RWPE2 (cell line): ENCODE measurements around the gene EBNA1BP2.

Experiments
- ATAC-seq: fragments of 200-7000 bp; cut with Tn5 transposase; 3 replicates; pipeline ENCODE4 v1.9.1; 2021; ENCODE audit warnings: low read depth
- DNase-seq: peaks from one replicate; pipeline ENCODE4 v3.0.0-alpha.2; 2020; ENCODE audit warnings: low spot score
- H3K27ac ChIP-seq: fragments of 450-650 bp; 2 replicates; pipeline ENCODE4 v1.5.1; 2017; ENCODE audit warnings: mild to moderate bottlenecking; ENCODE audit not compliant: poor library complexity, severe bottlenecking
- H3K27me3 ChIP-seq: fragments of 250-450 bp; sonication (Bioruptor Pico); 2 replicates; pipeline ENCODE4 v1.5.1; 2021; ENCODE audit warnings: mild to moderate bottlenecking, moderate library complexity; ENCODE audit not compliant: insufficient read depth, poor library complexity, severe bottlenecking
- H3K36me3 ChIP-seq: fragments of 250-450 bp; sonication (Bioruptor Pico); 2 replicates; pipeline ENCODE4 v1.5.1; 2020; ENCODE audit warnings: low read depth, mild to moderate bottlenecking, moderate library complexity
- H3K4me1 ChIP-seq: fragments of 250-450 bp; sonication (Bioruptor Pico); 2 replicates; pipeline ENCODE4 v1.5.1; 2021; ENCODE audit warnings: mild to moderate bottlenecking, moderate library complexity; ENCODE audit not compliant: insufficient read depth, poor library complexity, severe bottlenecking
- H3K4me3 ChIP-seq: fragments of 250-450 bp; sonication (Bioruptor Pico); 2 replicates; pipeline ENCODE4 v1.5.1; 2021; ENCODE audit warnings: mild to moderate bottlenecking, moderate library complexity; ENCODE audit not compliant: severe bottlenecking
- H3K9me3 ChIP-seq: fragments of 250-450 bp; sonication (Bioruptor Pico); 2 replicates; pipeline ENCODE4 v1.5.1; 2021; ENCODE audit warnings: mild to moderate bottlenecking, moderate library complexity; ENCODE audit not compliant: severe bottlenecking
- TF ChIP-seq, protein P1 (sequence below): fragments of 450-650 bp; IDR thresholded peaks from one replicate; pipeline ENCODE4 v1.5.1; 2017; ENCODE audit warnings: mild to moderate bottlenecking, moderate library complexity; ENCODE audit not compliant: poor library complexity, severe bottlenecking

Gene EBNA1BP2

DNA sequence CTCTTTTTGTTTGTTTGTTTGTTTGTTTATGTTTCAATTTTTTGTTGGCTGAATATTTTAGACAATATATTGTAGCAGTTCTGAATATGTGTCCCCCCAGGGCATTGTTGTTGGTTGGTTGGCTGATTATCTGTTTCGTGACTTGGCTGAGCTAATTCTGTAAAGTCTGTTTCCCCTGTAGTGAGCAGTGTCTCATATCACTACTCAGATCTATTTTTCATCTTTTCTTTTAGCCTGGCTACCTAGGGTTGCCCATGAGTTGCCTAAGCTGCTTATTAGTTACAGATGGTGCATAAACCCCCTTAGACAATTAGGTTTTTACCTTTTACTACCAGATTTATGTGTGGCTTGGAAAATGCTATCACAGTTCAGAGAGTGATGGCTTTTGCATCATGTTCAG is 32.3 kb upstream of the EBNA1BP2 start:
- no peak for DNase-seq
- Histone ChIP-seq H3K9me3 (no peaks in the 10 kb centered on the region), H3K36me3 (no peaks in the 10 kb centered on the region), H3K27me3 (no peaks in the 10 kb centered on the region), H3K4me1 (peaks cover 26% of the 10 kb centered on the region), H3K27ac (no peak overlapping the region), H3K4me3 (no peak overlapping the region)
- ATAC-seq, result no peak
- TF ChIP-seq, protein P1, sequence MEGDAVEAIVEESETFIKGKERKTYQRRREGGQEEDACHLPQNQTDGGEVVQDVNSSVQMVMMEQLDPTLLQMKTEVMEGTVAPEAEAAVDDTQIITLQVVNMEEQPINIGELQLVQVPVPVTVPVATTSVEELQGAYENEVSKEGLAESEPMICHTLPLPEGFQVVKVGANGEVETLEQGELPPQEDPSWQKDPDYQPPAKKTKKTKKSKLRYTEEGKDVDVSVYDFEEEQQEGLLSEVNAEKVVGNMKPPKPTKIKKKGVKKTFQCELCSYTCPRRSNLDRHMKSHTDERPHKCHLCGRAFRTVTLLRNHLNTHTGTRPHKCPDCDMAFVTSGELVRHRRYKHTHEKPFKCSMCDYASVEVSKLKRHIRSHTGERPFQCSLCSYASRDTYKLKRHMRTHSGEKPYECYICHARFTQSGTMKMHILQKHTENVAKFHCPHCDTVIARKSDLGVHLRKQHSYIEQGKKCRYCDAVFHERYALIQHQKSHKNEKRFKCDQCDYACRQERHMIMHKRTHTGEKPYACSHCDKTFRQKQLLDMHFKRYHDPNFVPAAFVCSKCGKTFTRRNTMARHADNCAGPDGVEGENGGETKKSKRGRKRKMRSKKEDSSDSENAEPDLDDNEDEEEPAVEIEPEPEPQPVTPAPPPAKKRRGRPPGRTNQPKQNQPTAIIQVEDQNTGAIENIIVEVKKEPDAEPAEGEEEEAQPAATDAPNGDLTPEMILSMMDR, result no peak

DNA sequence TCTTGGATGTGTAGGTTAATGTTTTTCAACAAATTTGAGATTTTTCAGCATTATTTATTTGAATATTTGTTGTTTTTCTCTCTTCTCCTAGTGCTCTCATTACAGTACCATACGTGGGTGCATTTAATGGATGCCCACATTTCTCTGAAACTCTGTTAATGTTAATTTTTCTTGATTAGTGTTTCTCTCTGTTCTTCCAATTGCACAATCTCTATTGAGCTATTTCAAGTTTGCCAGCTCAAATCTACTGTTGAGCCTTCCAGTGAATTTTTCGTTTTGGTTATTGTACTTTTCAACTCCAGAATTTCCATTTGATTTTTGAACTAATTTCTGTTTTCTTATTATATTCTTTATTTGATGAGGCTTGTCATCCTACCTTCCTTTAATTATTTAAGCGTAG is 31.8 kb upstream of the EBNA1BP2 start:
- no peaks in the 10 kb centered on the region for H3K9me3 ChIP-seq
- H3K27me3 ChIP-seq, result no peaks in the 10 kb centered on the region
- TF ChIP-seq, protein P1, result no peak
- no peak for ATAC-seq
- H3K4me1 ChIP-seq, result peaks cover 30% of the 10 kb centered on the region
- no peak overlapping the region for H3K27ac ChIP-seq
- no peak for DNase-seq
- no peak overlapping the region for H3K4me3 ChIP-seq
- H3K36me3 ChIP-seq, result no peaks in the 10 kb centered on the region

DNA sequence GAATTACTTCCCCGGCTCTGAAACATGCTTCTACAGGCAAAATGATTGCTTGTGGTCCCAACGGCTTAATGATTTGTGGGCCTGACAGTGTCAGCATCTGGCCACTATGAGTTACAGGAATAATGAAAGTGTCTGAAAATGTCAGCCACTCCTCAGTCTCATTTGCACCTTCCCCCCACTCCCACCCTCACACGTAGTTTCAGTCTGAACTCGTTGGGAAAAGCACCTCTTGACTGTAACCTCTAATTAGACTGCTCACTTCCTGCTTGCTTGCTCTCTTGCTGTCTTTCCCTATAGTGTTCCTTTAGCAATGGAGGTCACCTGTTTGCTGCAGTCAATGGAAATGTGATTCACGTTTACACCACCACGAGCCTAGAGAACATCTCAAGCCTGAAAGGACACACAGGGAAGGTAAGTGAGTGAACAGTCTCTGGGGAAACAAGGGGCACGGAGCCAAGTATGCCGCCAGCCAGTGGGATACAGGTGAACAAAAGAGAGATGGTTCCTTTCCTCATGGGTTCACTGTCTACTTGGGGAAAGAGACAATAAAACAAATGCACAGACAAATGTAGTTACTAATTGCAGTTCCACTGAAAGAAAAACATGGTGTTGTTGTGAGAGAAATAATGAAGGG is 27.1 kb upstream of the EBNA1BP2 start:
- Histone ChIP-seq H3K9me3 (no peaks in the 10 kb centered on the region), H3K4me3 (no peak overlapping the region), H3K27me3 (no peaks in the 10 kb centered on the region), H3K4me1 (peaks cover 7% of the 10 kb centered on the region), H3K36me3 (no peaks in the 10 kb centered on the region), H3K27ac (peak overlapping the region; percentile 19)
- DNase-seq (no peak), ATAC-seq (peak; percentile 51; the same call in 2 of the 3 replicates)
- TF ChIP-seq, protein P1, result no peak

DNA sequence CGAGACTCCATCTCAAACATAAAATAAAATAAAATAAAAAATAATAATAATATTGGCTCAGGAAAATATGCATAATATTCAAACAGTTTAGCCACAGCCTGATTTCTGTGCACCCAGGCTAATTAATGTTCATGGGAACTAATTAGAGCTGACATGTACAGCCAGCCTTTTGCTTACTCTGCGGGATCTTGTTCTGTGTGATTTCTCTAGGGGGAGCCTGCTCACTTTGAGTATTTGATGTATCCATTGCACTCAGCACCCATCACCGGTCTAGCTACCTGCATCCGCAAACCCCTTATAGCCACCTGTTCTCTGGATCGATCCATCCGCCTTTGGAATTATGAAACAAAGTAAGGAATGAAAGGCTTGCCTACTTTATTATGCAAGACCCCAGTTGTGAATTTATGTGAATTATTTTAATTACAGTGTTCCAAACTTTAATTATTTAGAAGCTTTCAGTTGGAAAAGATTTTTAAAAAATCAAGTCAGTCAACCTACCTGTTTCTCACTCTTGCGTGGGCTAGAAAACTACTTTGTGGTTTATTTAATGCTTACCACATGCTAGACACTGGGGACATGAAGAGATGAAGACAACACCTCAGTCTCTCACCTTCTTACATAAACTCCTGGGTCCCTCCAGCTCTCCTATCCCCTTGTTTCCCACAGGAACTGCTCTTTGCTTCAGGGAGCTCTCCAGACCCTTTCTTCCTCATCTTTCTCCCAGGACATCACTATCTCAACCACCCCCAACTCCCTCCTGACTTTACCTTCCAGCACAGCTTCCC is 25.4 kb upstream of the EBNA1BP2 start:
- Histone ChIP-seq H3K4me1 (peaks cover 7% of the 10 kb centered on the region), H3K27ac (no peak overlapping the region), H3K4me3 (no peak overlapping the region), H3K27me3 (no peaks in the 10 kb centered on the region), H3K9me3 (no peaks in the 10 kb centered on the region), H3K36me3 (no peaks in the 10 kb centered on the region)
- ATAC-seq, result no peak
- DNase-seq, result no peak
- TF ChIP-seq, protein P1, result peak; percentile 14

DNA sequence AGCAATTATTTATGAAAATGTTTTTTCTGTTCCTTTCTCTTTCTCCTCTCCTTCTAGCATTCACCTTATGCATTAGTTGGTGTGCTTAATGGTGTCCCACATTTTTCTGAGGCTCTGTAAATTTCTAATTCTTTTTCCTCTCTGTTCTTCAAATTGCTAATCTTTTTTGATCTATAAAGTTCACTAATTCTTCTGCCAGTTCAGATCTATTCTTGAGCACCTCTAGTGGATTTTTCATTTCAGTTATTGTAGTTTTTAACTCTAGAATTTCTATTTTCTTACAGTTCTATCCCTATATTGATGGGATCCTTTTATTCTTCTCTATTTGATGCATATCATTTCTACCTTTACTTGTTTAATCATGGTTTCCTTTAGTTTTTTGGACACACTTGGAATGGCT is 22.4 kb upstream of the EBNA1BP2 start:
- Histone ChIP-seq H3K27me3 (no peaks in the 10 kb centered on the region), H3K27ac (no peak overlapping the region), H3K4me3 (no peak overlapping the region), H3K36me3 (no peaks in the 10 kb centered on the region), H3K4me1 (peaks cover 7% of the 10 kb centered on the region), H3K9me3 (no peaks in the 10 kb centered on the region)
- TF ChIP-seq, protein P1, result no peak
- ATAC-seq (no peak), DNase-seq (no peak)
